Keratinocyte (primary cell): ENCODE data around the gene CPS1. TPM values are rescaled to one million over a fixed set of nuclear protein-coding genes. Genes with fewer than 3 reads are reported as not detected.

Experiments
- DNase-seq: peaks from one replicate; pipeline ENCODE4 v3.0.0-alpha.2; 2011; ENCODE audit warnings: low read depth, missing footprints, low spot score
- FAIRE-seq: peaks from 2 replicates; lab custom pipeline; 2011; peaks lifted over from hg19 to GRCh38; lab: Jason Lieb, UNC
- H2AFZ ChIP-seq: 2 replicates; pipeline ENCODE4 v1.6.0; 2012; ENCODE audit warnings: low read length, control low read depth, inconsistent platforms; ENCODE audit not compliant: control insufficient read depth
- H3K27ac ChIP-seq: 2 replicates; pipeline ENCODE4 v1.5.1; 2011; ENCODE audit warnings: low read length; ENCODE audit not compliant: control insufficient read depth, insufficient read depth
- H3K27me3 ChIP-seq: 3 replicates; pipeline ENCODE4 v1.6.0; 2011; ENCODE audit warnings: low read length; ENCODE audit not compliant: control insufficient read depth, insufficient read depth; ENCODE audit errors: extremely low read depth
- H3K36me3 ChIP-seq, 2 experiments: 2 replicates in 1 of 2; 3 replicates in 1 of 2; pipeline ENCODE4 v1.5.1; 2011; ENCODE audit warnings: low read length in 2 of 2, mild to moderate bottlenecking in 1 of 2; ENCODE audit not compliant: control insufficient read depth in 2 of 2, insufficient read depth in 2 of 2; ENCODE audit errors: extremely low read depth in 1 of 2
- H3K4me1 ChIP-seq: 3 replicates; pipeline ENCODE4 v1.5.1; 2011; ENCODE audit warnings: low read length; ENCODE audit not compliant: control insufficient read depth, insufficient read depth; ENCODE audit errors: extremely low read depth
- H3K4me2 ChIP-seq: 3 replicates; pipeline ENCODE4 v1.6.0; 2011; ENCODE audit warnings: low read depth, low read length; ENCODE audit not compliant: control insufficient read depth, insufficient read depth; ENCODE audit errors: extremely low read depth
- H3K4me3 ChIP-seq, 3 experiments: fragments of 200-600 bp in 1 of 3; sonication (generic) in 1 of 3; 2 replicates in 2 of 3; 3 replicates in 1 of 3; pipeline ENCODE4 v1.5.1; 2011 to 2016; ENCODE audit warnings: low read length in 3 of 3, mild to moderate bottlenecking in 3 of 3, control low read depth in 2 of 3, inconsistent platforms in 1 of 3, low read depth in 1 of 3, mixed read lengths in 1 of 3, mixed run types in 1 of 3, moderate library complexity in 1 of 3; ENCODE audit not compliant: control insufficient read depth in 2 of 3, insufficient read depth in 2 of 3; ENCODE audit errors: extremely low read depth in 1 of 3
- H3K79me2 ChIP-seq: 2 replicates; pipeline ENCODE4 v1.6.0; 2012; ENCODE audit warnings: low read length; ENCODE audit not compliant: control insufficient read depth, insufficient read depth
- H3K9ac ChIP-seq: 3 replicates; pipeline ENCODE4 v1.6.0; 2011; ENCODE audit warnings: low read length; ENCODE audit not compliant: control insufficient read depth, insufficient read depth; ENCODE audit errors: extremely low read depth
- H3K9me1 ChIP-seq: 3 replicates; pipeline ENCODE4 v1.6.0; 2011; ENCODE audit warnings: low read length; ENCODE audit not compliant: control insufficient read depth, insufficient read depth; ENCODE audit errors: extremely low read depth
- H3K9me3 ChIP-seq: 2 replicates; pipeline ENCODE4 v1.5.1; 2012; ENCODE audit warnings: low read depth, low read length; ENCODE audit not compliant: control insufficient read depth
- H4K20me1 ChIP-seq: 3 replicates; pipeline ENCODE4 v1.6.0; 2011; ENCODE audit warnings: low read length; ENCODE audit not compliant: control insufficient read depth, insufficient read depth; ENCODE audit errors: extremely low read depth
- CTCF ChIP-seq, 3 experiments: IDR thresholded peaks in 1 of 3; conservative IDR thresholded peaks in 1 of 3; optimal IDR thresholded peaks in 1 of 3; 2 replicates in 2 of 3; 3 replicates in 1 of 3; pipeline versions ENCODE3 to v1.5.1; 2011; ENCODE audit warnings: low read length in 3 of 3, mild to moderate bottlenecking in 3 of 3, moderate library complexity in 2 of 3, control low read depth in 1 of 3, inconsistent platforms in 1 of 3; ENCODE audit not compliant: insufficient read depth in 2 of 3; ENCODE audit errors: extremely low read depth in 1 of 3
- EZH2 ChIP-seq: IDR thresholded peaks from one replicate; pipeline ENCODE4 v1.6.1; 2012; ENCODE audit warnings: inconsistent platforms, mild to moderate bottlenecking, low read length, moderate library complexity
- dilution Hi-C: fragments of 300-500 bp; cut with MboI; formaldehyde crosslinking; loops from one replicate; pipeline ENCODE4 v1.7.0; 2020; ENCODE audit warnings: low sequenced_read_pairs; ENCODE audit not compliant: extremely low pct_ligation_motif_present
- polyA plus RNA-seq, 5 experiments: library from polyadenylated mRNA; depleted of rRNA in 3 of 5; stranded (reverse) in 3 of 5; stranded (forward) in 1 of 5; unstranded in 1 of 5; fragments of >200 nt; gene quantifications; 1 replicate in 1 of 5; 2 replicates in 3 of 5; 3 replicates in 1 of 5; pipeline versions ENCODE4 v1.2.1 to v1.2.3, GENCODE V29; 2011 to 2012; ENCODE audit warnings: missing spikeins in 2 of 5, low read depth in 1 of 5, low replicate concordance in 1 of 5

CPS1 gene
- polyA plus RNA-seq, 1 donor (not counting 4 experiments of a cell fraction or from before 2014, with no cell fraction given), result 33.0 TPM

GRCh38 chr2:210558708-210559107 lies 2.3 kb downstream of the CPS1 start:
- FAIRE-seq (no peak), DNase-seq (no peak)

DNA sequence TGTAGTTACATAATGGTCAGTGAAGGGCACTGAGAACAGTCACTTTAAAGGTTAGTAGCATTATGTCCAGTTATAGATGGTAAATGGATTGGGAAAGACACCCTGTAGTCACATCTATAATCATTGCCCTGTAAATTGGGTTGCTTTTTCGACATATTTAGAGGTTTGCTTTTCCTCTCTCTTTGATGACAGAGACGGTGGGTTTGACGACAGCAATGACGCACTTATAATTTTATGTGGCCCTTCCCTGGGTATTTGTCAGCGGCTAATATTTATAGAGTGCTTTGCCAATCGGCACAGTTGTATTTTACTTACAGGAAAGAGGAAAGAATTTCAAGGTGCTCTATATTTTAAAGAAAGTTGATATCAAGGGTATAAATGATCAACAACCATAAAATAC lies 2.8 kb downstream of the CPS1 start:
- DNase-seq (no peak), FAIRE-seq (no peak)
- H3K36me3 ChIP-seq, result no peaks in the 10 kb centered on the region
- no peaks in the 10 kb centered on the region for H3K27me3 ChIP-seq
- no peak overlapping the region for H3K27ac ChIP-seq
- H3K79me2 ChIP-seq, result no peaks in the 10 kb centered on the region
- no peak overlapping the region for H2AFZ ChIP-seq
- TF ChIP-seq EZH2 (no peak), CTCF (optimal IDR thresholded peaks at IDR 0.05 in 1 of 3, IDR thresholded peaks at IDR 0.05 in 1 of 3, conservative IDR thresholded peaks at IDR 0.05 in 1 of 3; ENCODE audit: extremely low read depth in 1 of 3, insufficient read depth in 2 of 3, low read length in 3 of 3) (no peak)
- no peak overlapping the region for H3K4me3 ChIP-seq
- H3K4me2 ChIP-seq, result no peak overlapping the region
- dilution Hi-C loops, result no loop called here
- H4K20me1 ChIP-seq, result no peaks in the 10 kb centered on the region
- H3K9me1 ChIP-seq, result no peaks in the 10 kb centered on the region
- H3K4me1 ChIP-seq, result no peaks in the 10 kb centered on the region
- no peak overlapping the region for H3K9ac ChIP-seq
- no peaks in the 10 kb centered on the region for H3K9me3 ChIP-seq

More at GRCh38 chr2:210558708-210559107, 2.3 kb downstream of the CPS1 start:
- H3K27ac ChIP-seq, result no peak overlapping the region
- no peak overlapping the region for H2AFZ ChIP-seq
- TF ChIP-seq CTCF (optimal IDR thresholded peaks at IDR 0.05 in 1 of 3, IDR thresholded peaks at IDR 0.05 in 1 of 3, conservative IDR thresholded peaks at IDR 0.05 in 1 of 3; ENCODE audit: extremely low read depth in 1 of 3, insufficient read depth in 2 of 3, low read length in 3 of 3), result no peak
- no peak for TF ChIP-seq EZH2
- dilution Hi-C loops, result no loop called here
- no peaks in the 10 kb centered on the region for H3K36me3 ChIP-seq
- H3K4me2 ChIP-seq, result no peak overlapping the region
- H3K9me3 ChIP-seq, result no peaks in the 10 kb centered on the region
- H3K9ac ChIP-seq, result no peak overlapping the region
- no peaks in the 10 kb centered on the region for H3K79me2 ChIP-seq
- no peaks in the 10 kb centered on the region for H3K4me1 ChIP-seq
- no peaks in the 10 kb centered on the region for H3K27me3 ChIP-seq
- no peaks in the 10 kb centered on the region for H3K9me1 ChIP-seq
- H4K20me1 ChIP-seq, result no peaks in the 10 kb centered on the region
- H3K4me3 ChIP-seq, result no peak overlapping the region
